Activated CD8-positive, alpha-beta T cell treated with anti-CD3 and anti-CD28 coated beads, Interleukin-2, amount 10 ng/mL, durations not matched to agents 7 days and 5 days (primary cell): ENCODE results near the gene FCMR. TPM values are rescaled to one million over a fixed set of nuclear protein-coding genes. Genes with fewer than 3 reads are reported as not detected.

Experiments
- ATAC-seq: fragments of 150-1000 bp; cut with Tn5 transposase; one replicate; pipeline ENCODE4 v1.10.0; 2021; ENCODE audit warnings: moderate library complexity
- CTCF ChIA-PET: fragments of 350-600 bp; sonication (Branson Sonifier 250); formaldehyde crosslinking; loops from one replicate; lab custom pipeline; 2021; ENCODE audit warnings: antibody characterized with exemption; lab: Charles Lee
- POLR2A ChIA-PET: fragments of 350-600 bp; sonication (Branson Sonifier 250); formaldehyde crosslinking; loops from one replicate; lab custom pipeline; 2021; ENCODE audit warnings: antibody characterized with exemption; lab: Charles Lee
- DNase-seq: peaks from one replicate; pipeline ENCODE4 v3.0.0-alpha.2; 2020
- H3K27ac Mint-ChIP-seq: one replicate; pipeline ENCODE4 v1.8.0; 2021; ENCODE audit warnings: mild to moderate bottlenecking, mixed read lengths
- H3K27me3 Mint-ChIP-seq: one replicate; pipeline ENCODE4 v1.8.0; 2021; ENCODE audit warnings: low read depth, mixed read lengths
- H3K36me3 Mint-ChIP-seq: one replicate; pipeline ENCODE4 v1.8.0; 2021; ENCODE audit warnings: low read depth, mixed read lengths
- H3K4me1 Mint-ChIP-seq: one replicate; pipeline ENCODE4 v1.8.0; 2021; ENCODE audit warnings: low read depth, mixed read lengths
- H3K4me3 Mint-ChIP-seq: one replicate; pipeline ENCODE4 v1.8.0; 2021; ENCODE audit warnings: mild to moderate bottlenecking, mixed read lengths
- H3K9me3 Mint-ChIP-seq: one replicate; pipeline ENCODE4 v1.8.0; 2022; ENCODE audit warnings: mixed read lengths; ENCODE audit not compliant: insufficient read depth
- total RNA-seq, 2 experiments: library from RNA; stranded (reverse); gene quantifications; one replicate each; pipeline ENCODE4 v1.2.3, GENCODE V29; 2021

The FCMR gene
- 10 to 100 TPM; 51.5 to 56.8 TPM for total RNA-seq

- ATAC-seq (peak; percentile 44), DNase-seq (peak; percentile 72)
- Mint-ChIP-seq H3K27me3 (no peaks in the 10 kb centered on the region), H3K36me3 (peaks cover 24% of the 10 kb centered on the region), H3K4me1 (peaks cover 40% of the 10 kb centered on the region), H3K27ac (no peak within 1 kb of the TSS), H3K9me3 (no peaks in the 10 kb centered on the region), H3K4me3 (no peak within 1 kb of the TSS)
- ChIA-PET POLR2A (interaction anchor here (0.5 to 2.9 kb wide), 13 partner anchors 9 to 400 kb away, joined by 3 to 15 read pairs (median 3); partner anchors contain the start of genes CD55 and DYRK3), CTCF (interaction anchor here (0.8 to 5.0 kb wide), 24 partner anchors 10 to 291 kb away, joined by 3 to 92 read pairs (median 5); partner anchors contain the start of genes DYRK3 and IL20)
These were observed at the start of gene FCMR for GRCh38 chr1:206921772-206922265. Gene FCMR (minus strand): TSS chr1:206921941. CDS start chr1:206921854, 87 bp downstream.

DNA sequence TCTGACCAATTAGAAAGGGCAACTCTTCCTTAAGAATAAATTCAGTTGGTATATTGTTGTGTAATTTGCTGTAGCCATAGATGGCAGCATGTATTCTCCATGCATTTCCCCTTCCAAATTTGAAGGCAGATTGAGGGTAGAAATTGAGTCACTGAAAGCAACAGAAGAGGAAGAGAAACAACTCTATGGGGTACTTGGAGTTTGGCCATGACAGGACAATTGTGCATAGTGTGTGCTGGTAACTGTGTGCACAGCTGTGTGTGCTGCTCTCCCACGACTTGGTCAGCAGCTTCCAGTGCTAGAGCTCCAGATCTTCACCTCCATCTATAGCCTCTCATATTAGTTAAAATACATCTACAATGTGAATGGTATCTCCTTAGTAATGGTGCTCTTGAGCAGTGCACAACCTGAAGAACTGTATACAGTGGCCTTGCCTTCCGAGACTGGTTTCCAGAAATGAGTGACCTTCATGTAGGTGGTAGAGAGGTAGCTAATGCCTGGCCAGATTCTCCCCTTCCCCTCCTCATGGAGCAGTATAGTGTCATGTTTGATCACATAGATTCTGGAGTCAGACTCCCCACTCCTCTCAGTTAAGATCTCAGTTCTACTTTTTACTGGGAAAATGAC, 49.4 kb upstream of the FCMR start:
- H3K4me3 Mint-ChIP-seq: no peak overlapping the region
- no peak for ATAC-seq

GRCh38 chr1:206970446-206970845, 48.7 kb upstream of the FCMR start, which contains the start of gene FCAMR:
Gene FCAMR (minus strand): TSS chr1:206970460. CDS start chr1:206970125, 335 bp downstream.
- no peak within 1 kb of the TSS for H3K27ac Mint-ChIP-seq
- H3K4me1 Mint-ChIP-seq: peaks cover 30% of the 10 kb centered on the region
- CTCF ChIA-PET: interaction anchor here (1.0 to 7.8 kb wide), 6 partner anchors 8 to 312 kb away, joined by 3 to 71 read pairs (median 4); no protein-coding TSS in a partner anchor
- peaks cover 32% of the 10 kb centered on the region for H3K27me3 Mint-ChIP-seq
- ATAC-seq: no peak
- POLR2A ChIA-PET: interaction anchor here (0.5 kb wide), 1 partner anchor 45 kb away, joined by 3 read pairs; no protein-coding TSS in a partner anchor
- DNase-seq: no peak
- no peaks in the 10 kb centered on the region for H3K36me3 Mint-ChIP-seq
- no peak within 1 kb of the TSS for H3K4me3 Mint-ChIP-seq
- H3K9me3 Mint-ChIP-seq: no peaks in the 10 kb centered on the region

More for the DNA sequence above, 49.4 kb upstream of the FCMR start:
- POLR2A ChIA-PET: no interaction called here
- Mint-ChIP-seq H3K36me3 (no peaks in the 10 kb centered on the region), H3K27me3 (peaks cover 32% of the 10 kb centered on the region), H3K27ac (no peak overlapping the region), H3K9me3 (no peaks in the 10 kb centered on the region), H3K4me1 (peaks cover 24% of the 10 kb centered on the region)
- CTCF ChIA-PET: interaction anchor here (0.7 to 7.8 kb wide), 7 partner anchors 10 to 201 kb away, joined by 3 to 71 read pairs (median 6); no protein-coding TSS in a partner anchor
- no peak for DNase-seq

DNA sequence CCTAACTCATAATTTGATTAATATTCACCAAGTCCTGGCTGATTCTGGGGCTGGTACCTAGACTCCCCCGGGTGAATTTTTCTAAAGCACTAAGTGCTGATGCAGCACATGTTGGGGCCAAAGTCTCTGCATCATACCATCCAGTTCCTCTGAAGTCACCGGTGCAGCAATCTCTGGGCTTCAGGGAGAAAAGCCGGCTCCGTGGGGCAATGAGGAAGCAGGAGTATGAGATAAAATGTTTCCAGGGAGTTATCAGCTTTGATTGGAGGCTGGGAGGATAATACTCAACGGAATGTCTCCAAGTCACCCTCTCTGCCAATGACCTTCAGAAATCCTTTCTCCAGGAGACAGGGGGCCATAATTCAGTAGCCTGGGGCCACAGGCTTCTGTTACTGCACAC, 47.3 kb upstream of the FCMR start:
- DNase-seq (no peak), ATAC-seq (no peak)
- peaks cover 32% of the 10 kb centered on the region for H3K27me3 Mint-ChIP-seq
- H3K9me3 Mint-ChIP-seq: no peaks in the 10 kb centered on the region
- ChIA-PET POLR2A (no interaction called here), CTCF (interaction anchor here (1.0 to 7.8 kb wide), 4 partner anchors 10 to 57 kb away, joined by 3 to 71 read pairs (median 4); no protein-coding TSS in a partner anchor)
- peaks cover 32% of the 10 kb centered on the region for H3K4me1 Mint-ChIP-seq
- H3K27ac Mint-ChIP-seq: no peak overlapping the region
- no peaks in the 10 kb centered on the region for H3K36me3 Mint-ChIP-seq
- H3K4me3 Mint-ChIP-seq: no peak overlapping the region

DNA sequence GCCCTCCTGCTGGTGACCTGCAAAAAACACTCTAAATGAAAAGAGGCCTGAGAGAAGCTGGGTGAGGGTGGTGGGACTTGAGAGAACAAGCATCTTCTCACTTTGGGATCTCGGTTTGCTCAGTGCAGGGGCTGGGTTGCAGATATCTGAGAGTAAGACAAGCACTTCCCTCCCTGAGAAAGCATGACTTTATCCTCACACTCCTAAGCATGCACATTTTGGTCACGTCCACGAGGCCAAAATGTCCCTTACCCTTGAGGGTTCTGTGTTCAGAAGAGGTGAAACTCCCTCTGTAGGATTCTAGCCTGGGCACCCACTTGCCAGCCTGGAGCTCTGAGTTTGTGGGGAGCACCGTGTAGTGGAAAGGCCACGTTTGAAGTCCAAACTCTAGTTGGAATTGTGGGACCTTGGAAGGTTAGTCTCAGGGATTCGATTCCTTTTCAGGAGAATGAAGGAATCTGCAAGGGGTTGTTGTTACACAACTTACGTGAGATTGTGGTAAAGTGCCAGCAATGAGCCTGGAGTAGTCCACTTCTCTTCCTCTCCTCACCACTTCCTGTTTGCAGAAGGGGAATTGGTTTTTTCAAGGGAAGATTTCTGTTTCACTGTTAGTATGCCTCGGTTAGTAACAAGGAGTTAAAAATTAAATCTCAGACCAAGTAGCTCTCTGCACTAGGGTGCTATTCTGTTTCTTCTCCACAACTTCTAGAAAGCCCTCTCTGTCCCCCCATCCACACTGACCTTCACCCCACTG, 45.5 kb upstream of the FCMR start:
- H3K36me3 Mint-ChIP-seq: no peaks in the 10 kb centered on the region
- POLR2A ChIA-PET: no interaction called here
- H3K4me1 Mint-ChIP-seq: peaks cover 48% of the 10 kb centered on the region
- H3K9me3 Mint-ChIP-seq: no peaks in the 10 kb centered on the region
- peak overlapping the region; percentile 12 for H3K4me3 Mint-ChIP-seq
- peak overlapping the region; percentile 33 for H3K27ac Mint-ChIP-seq
- CTCF ChIA-PET: interaction anchor here (0.8 to 7.8 kb wide), 5 partner anchors 9 to 40 kb away, joined by 3 to 71 read pairs (median 5); no protein-coding TSS in a partner anchor
- DNase-seq: no peak
- peaks cover 26% of the 10 kb centered on the region for H3K27me3 Mint-ChIP-seq
- peak; percentile 57 for ATAC-seq

DNA sequence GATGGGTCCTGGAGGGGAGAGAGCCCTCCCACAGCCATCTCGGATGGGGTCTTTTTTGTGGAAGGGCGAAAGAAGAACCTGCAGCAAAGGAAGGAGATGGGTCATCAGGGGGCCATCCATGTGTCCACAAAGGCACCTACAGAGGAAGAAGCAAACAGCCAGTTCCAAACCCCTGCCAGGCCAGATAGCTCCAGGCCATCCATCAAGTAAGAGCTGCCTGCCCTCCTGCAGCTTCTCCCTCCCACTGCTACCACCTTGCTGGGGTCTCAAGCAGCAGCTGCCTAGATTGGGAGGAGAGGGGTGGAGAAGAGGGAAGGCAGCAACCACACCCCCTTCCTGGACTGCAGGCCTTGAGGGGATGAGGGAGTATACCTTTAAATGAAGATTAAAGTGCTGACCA, 44.0 kb upstream of the FCMR start:
- Mint-ChIP-seq H3K27ac (no peak overlapping the region), H3K4me1 (peaks cover 59% of the 10 kb centered on the region), H3K27me3 (peaks cover 16% of the 10 kb centered on the region), H3K36me3 (no peaks in the 10 kb centered on the region), H3K9me3 (no peaks in the 10 kb centered on the region), H3K4me3 (no peak overlapping the region)
- POLR2A ChIA-PET: interaction anchor here (0.7 kb wide), 1 partner anchor 12 kb away, joined by 3 read pairs; no protein-coding TSS in a partner anchor
- ATAC-seq (no peak), DNase-seq (no peak)
- CTCF ChIA-PET: interaction anchor here (0.9 to 1.2 kb wide), 7 partner anchors 10 to 308 kb away, joined by 3 to 5 read pairs (median 3); no protein-coding TSS in a partner anchor

- CTCF ChIA-PET: interaction anchor here (1.2 to 4.5 kb wide), 5 partner anchors 9 to 30 kb away, joined by 3 to 24 read pairs (median 9); no protein-coding TSS in a partner anchor
- DNase-seq (no peak), ATAC-seq (no peak)
- Mint-ChIP-seq H3K9me3 (no peaks in the 10 kb centered on the region), H3K27me3 (no peaks in the 10 kb centered on the region), H3K4me3 (no peak overlapping the region), H3K4me1 (peaks cover 59% of the 10 kb centered on the region), H3K27ac (no peak overlapping the region), H3K36me3 (no peaks in the 10 kb centered on the region)
- POLR2A ChIA-PET: no interaction called here
These were observed 42.0 kb upstream of the FCMR start for GRCh38 chr1:206963740-206964139.

GRCh38 chr1:206963119-206963712, 41.5 kb upstream of the FCMR start:
- Mint-ChIP-seq H3K9me3 (no peaks in the 10 kb centered on the region), H3K4me1 (peaks cover 54% of the 10 kb centered on the region), H3K27ac (no peak overlapping the region), H3K4me3 (no peak overlapping the region), H3K27me3 (no peaks in the 10 kb centered on the region), H3K36me3 (no peaks in the 10 kb centered on the region)
- ATAC-seq: no peak
- ChIA-PET CTCF (interaction anchor here (1.2 to 4.5 kb wide), 8 partner anchors 9 to 237 kb away, joined by 3 to 24 read pairs (median 6); partner anchors contain the start of gene PIGR), POLR2A (no interaction called here)
- DNase-seq: no peak

GRCh38 chr1:206962272-206962671, 40.5 kb upstream of the FCMR start:
- ChIA-PET CTCF (interaction anchor here (1.0 to 4.5 kb wide), 12 partner anchors 10 to 236 kb away, joined by 3 to 24 read pairs (median 3); partner anchors contain the start of gene PIGR), POLR2A (no interaction called here)
- Mint-ChIP-seq H3K36me3 (no peaks in the 10 kb centered on the region), H3K9me3 (no peaks in the 10 kb centered on the region), H3K27me3 (no peaks in the 10 kb centered on the region), H3K4me1 (peaks cover 45% of the 10 kb centered on the region), H3K4me3 (no peak overlapping the region), H3K27ac (peak overlapping the region; percentile 40)
- DNase-seq (peak; percentile 28), ATAC-seq (peak; percentile 79)

GRCh38 chr1:206961668-206962067, 39.9 kb upstream of the FCMR start:
- Mint-ChIP-seq H3K36me3 (no peaks in the 10 kb centered on the region), H3K9me3 (no peaks in the 10 kb centered on the region), H3K4me1 (peaks cover 39% of the 10 kb centered on the region), H3K4me3 (no peak overlapping the region), H3K27ac (peak overlapping the region; percentile 24), H3K27me3 (no peaks in the 10 kb centered on the region)
- ChIA-PET CTCF (interaction anchor here (0.8 to 4.5 kb wide), 12 partner anchors 9 to 237 kb away, joined by 3 to 24 read pairs (median 3); partner anchors contain the start of gene PIGR), POLR2A (no interaction called here)
- DNase-seq (no peak), ATAC-seq (no peak)
